ACHN (cell line): ENCODE measurements around the gene SBK1.
"Not testable (repeated sequence)": the region's sequence is repeated elsewhere in the genome, so short reads cannot be mapped to it uniquely, and the experiment has no call there.

ENCODE experiments used
- DNase-seq: peaks from one replicate; pipeline ENCODE4 v3.0.0-alpha.2; 2015
- in situ Hi-C: cut with HindIII; loops from 2 replicates; pipeline ENCODE4 v1.10.0; 2017; ENCODE audit warnings: low sequenced_read_pairs, low pct_ligation_motif_present, low pct_unique_long_range_greater_than_20kb

Gene SBK1

DNA sequence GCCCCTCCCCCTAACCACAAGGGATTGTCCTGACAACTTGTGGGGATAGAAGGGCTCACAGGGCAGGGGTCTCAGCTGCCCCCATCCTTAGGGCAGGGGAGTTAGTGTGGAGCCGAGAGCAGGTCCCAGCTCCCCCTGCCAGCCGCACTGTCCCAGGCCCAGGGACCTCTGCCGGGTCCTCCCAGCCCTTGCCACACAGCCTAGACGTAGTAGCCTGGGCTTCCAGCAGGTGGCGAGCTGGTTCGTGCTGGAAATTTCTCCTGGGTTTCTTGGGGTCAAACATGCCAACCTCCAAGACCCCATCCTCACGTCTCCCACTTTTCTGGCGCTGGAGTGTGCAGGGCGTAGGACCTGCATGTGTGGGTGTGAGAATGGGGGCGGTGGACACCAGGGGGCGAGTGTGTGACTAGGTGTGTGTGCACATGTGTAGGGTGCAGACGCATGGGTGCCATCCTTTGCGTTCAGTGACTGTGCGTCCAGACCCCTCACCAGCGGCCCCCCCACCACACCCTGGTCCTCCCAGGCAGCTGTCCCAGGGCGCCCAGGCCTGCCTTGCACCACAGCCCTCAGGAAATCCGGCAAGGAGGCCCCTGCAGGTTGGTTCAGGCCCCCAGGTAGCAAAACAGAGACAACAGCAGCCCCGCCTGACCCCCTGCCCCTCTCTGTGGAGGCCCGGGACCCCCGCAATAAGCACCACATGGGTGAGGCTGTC is 29.5 kb downstream of the SBK1 start:
- DNase-seq = peak; percentile 51
- in situ Hi-C loops = no loop called here

DNA sequence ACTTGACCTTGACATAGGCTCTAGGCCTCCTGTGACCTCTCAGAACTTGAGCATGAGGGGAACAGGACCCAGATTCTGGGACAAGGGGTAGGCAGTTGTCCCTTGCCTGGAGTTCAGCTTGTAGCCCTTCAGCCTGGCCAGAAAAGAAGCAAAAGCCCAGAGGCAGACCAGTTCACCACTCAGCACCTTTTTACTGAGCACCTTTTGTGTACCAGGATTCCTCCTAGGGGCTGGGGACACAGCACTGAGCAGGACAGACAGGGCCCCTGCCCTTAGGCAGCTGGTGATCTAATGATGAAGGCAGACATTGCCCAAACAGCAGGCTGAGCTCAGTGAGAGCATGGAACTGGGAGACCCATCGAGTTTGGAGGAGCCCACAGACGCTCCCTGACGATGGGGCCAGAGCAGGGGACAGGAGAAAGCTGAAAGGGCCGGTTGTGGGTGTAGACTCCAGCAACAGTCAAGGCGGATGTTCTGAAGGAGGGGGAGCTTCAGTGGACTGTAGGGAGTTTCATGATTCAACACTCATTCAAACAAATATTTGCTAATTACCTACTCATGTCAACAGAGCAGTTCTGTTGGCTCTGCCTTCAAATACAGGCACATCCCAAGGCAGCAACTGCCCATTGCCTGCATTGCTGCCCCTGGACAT is 32.0 kb downstream of the SBK1 start:
- in situ Hi-C loops = no loop called here
- DNase-seq = no peak

DNA sequence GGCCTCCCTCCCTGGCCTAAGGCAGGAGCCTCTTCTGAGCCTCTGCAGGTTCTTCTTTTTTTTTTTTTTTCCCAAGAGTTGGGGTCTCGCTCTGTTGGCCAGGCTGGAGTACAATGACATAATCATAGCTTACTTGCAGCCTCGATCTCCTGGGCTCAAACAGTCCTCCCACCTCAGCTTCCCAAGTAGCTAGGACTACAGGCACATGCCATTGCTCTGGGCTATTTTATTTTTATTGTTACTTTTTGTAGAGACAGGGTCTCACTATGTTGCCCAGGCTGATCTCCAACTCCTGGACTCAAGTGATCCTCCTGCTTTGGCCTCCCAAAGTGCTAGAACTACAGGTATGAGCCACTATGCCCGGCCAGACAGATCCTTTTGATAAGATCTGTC is 32.6 kb downstream of the SBK1 start:
- DNase-seq = no peak
- in situ Hi-C loops = no loop called here

DNA sequence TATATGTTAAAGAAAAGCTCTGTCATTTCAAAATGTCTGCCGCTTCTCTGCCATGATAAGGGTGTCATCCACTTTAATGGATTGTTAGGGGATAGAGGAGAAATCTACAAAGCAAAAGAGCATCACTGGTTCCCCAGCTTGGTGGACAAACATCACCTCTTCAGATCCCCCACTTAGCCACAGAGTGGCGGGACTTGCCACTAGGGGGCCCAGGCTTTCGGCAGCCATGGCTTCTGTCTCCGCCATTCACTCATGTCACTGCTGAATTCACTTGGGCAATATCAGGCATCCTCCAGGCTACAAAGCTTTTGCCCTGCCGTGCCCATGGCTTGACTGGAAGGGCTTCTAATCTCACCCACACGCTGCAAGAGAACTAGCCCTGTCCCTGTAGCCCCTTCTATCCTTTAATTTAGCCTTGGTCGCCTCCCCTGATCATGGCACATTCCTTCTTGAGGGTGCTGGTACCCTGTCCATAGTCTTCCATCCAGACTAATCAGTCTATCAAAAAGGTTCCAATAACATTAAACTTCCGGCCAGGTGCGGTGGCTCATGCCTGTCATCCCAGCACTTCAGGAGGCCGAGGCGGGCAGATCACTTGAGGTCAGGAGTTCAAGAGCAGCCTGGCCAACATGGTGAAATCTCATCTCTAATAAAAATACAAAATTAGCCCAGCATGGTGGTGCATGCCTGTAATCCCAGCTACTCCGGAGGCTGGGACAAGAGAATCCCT is 34.7 kb downstream of the SBK1 start:
- peak; percentile 63 for DNase-seq
- in situ Hi-C loops = no loop called here

DNA sequence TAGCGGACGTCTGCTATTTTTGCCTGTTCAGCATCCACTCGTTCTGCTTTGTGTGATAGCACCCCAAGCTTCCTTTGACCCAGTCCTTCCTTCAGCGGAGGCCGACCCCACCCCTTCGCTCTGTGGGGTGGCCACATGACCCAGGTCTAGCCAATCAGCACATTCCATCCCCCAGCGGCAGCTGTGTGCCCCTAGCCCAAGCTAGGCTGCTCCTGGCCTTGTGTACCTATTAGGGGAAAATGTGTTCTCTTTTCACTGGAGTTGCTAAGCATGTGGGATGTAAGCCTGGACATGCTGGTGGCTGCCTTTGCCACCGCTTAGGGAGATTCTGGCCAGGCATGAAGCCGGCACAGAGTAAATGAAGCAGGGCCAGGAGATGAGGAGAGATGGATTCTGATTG is 37.9 kb downstream of the SBK1 start:
- in situ Hi-C loops, DNase-seq: not testable (repeated sequence)

DNA sequence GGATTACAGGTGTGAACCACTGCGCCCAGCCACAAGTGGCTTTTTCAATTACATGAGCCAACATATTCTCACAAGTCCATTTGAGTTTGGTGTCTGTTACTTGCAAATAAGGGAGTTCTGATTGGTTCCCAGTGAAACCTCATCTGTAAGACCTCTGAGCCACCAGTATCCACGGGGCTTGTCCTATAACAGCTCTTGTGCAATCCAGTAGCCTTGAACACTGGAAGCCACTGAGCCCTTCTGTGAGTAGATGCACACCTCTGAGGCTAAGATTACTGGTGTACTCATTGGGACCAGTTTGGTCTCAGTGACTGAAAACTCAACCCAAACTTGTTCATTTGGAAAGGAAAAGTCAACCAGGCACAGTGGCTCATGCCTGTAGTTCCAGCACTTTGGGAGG is 38.7 kb downstream of the SBK1 start:
- DNase-seq, in situ Hi-C loops: not testable (repeated sequence)

DNA sequence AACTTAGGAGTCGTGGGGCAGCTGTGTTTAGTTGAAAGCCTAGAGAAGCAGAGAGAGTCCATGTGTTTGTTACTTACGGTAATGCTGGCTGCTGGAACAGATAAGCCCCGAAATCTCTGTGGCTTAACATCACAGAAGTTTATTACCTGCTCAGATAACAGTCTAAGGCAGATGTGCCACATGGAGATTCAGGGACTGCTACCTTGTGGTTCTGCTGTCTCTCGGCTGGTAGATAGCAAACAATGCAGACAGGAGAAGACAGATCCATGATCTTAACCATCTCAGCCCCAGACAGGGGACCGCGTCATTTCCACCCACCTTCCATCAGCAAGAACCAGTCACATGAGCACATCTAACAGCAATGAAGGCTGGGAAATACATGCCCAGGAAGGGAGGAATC is 40.3 kb downstream of the SBK1 start:
- DNase-seq, in situ Hi-C loops: not testable (repeated sequence)

DNA sequence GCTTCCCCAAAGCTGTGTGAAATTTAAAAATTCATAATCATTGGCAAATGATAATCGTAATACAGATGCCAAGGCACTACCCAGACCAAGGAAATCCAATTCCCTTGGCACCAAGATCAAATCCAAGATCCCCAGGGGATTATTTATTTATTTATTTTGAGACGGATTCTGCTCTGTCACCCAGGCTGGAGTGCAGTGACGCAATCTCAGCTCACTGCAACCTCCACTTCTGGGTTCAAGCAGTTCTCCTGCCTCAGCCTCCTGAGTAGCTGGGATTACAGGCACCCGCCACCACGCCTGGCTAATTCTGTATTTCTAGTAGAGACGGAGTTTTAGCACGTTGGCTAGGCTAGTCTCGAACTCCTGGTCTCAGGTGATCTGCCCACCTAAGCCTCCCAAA is 43.4 kb downstream of the SBK1 start:
- DNase-seq, in situ Hi-C loops: not testable (repeated sequence)

DNA sequence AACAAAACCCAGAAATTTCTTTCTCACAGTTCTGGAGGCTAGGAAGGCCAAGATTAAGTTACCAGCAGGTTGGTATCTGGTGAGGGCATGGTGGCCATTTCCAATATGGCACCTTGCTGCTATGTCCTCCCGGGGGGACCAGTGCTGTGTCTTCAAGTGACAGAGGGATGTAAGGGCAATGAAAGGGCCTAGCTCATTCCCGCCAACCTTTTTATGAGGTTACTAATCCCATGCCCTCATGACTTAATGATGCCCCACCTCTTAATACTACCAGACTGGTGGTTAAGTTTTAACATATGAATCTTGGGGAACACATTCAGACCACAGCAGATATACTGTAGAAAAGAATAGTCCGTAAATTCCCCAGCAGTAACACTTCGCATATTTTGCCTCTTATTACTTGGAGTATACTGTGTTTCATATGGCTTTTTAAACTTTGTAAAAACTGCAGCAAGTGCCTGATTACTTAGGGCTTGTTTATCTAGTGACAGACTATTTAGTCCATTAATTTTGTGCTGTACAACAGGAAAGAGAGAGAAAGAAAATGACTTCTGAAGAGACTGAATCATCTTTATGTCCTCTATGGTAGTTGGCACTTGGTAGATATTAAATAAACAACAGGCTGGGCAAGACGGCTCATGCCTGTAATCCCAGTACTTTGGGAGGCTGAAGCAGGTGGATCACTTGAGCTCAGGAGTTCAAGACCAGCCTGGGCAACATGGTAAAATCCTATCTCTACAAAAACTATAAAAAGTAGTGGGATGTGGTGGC is 44.8 kb downstream of the SBK1 start:
- DNase-seq, in situ Hi-C loops: not testable (repeated sequence)

DNA sequence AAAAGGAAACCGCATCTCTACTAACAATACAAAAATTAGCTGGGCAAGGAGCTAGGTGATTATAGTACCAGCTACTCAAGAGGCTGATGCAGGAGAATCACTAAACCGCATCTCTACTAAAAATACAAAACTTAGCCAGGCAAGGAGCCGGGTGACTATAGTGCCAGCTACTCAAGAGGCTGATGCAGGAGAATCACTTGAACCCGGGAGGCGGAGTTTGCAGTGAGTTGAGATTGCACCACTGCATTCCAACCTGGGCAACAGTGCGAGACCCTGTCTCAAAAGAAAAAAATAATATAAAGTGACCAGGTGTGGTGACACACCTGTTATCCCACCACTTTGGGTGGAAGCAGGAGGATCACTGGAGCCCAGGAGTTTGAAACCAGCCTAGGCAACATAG is 45.9 kb downstream of the SBK1 start:
- DNase-seq, in situ Hi-C loops: not testable (repeated sequence)

DNA sequence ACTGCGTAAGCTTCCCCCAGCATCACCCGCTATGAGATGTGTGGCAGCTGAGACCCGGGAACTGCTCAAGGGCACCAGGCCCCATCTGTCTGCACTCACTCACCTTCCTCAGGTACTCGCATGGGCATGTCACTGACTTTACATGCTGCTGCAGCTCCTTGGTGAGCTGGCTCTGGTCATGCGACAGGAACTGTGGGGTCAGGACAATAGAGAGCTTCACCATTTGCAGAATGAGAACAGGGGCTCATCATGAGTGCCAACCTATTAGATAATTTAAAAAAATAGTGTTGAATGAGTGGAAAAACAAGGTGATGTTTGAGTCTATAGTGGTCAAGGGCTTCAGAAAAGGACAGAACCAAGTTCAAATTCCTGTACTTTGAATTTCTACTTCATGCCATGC is 70.3 kb downstream of the SBK1 start:
- DNase-seq, in situ Hi-C loops: not testable (repeated sequence)

DNA sequence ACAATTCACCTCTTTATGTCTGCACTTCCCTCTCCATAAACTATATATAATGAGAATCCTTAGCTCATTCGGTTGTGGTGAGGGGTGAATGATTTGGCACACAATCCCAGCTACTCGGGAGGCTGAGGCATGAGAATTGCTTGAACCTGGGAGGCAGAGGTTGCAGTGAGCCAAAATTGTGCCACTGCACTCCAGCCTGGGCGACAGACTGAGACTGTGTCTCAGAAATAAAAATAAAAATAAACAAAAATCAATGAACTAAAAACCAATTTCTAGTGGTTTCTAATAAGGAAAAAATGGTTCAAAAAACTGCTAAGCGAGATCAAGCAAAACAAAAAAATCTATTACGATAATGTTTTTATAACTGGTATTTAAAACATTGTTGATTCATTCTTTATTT is 71.1 kb downstream of the SBK1 start, which contains the start of gene NPIPB6:
Gene NPIPB6, minus strand, starts transcription at position 101 of the 400 bp plus-strand sequence. CDS start 686 bp downstream, outside the sequence.
- in situ Hi-C loops, DNase-seq: not testable (repeated sequence)

DNA sequence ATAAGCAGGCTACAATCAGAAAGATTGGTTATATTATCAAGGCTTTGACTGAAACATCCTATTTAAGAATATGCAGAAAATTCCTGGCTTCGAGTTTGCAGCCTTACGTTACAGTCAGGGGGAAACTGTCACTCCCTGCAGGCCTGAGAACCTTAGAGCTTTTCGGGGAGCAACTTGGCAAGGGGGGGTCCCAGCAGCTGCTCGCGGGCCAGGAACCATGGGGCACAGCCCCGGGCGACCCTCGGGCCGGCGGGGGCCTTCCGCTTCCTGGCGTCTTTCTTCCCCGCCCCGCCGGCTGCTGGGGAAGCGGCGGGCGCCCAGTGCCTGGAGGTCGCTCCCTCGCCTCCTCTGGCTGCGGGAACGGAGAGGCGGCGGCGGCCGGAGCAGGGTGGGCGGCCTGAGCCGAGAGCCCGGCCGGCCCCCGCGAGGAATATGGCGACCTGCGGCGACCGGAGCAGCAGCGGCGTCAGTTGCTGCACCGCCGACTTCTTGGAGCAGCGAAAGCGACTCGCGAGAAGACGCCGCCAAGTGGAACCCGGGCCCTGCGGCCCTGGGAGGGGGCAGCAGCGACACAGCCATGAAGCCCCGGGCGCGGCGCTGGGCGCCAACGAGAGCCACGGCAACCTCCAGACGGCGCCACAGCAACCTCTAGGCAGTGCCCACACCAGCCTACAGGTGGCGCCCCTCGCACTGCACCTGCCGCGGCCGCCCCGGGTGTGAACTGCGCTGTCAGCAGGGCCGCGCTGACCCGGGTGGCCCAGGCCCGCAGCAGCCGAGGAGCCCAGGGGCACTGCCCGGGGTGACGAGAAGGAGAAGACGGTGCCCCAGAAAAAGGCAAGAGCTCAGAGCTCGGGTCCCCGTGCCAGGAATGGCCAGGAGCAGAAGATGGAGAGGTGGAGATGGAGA is 72.2 kb downstream of the SBK1 start:
- DNase-seq, in situ Hi-C loops: not testable (repeated sequence)

DNA sequence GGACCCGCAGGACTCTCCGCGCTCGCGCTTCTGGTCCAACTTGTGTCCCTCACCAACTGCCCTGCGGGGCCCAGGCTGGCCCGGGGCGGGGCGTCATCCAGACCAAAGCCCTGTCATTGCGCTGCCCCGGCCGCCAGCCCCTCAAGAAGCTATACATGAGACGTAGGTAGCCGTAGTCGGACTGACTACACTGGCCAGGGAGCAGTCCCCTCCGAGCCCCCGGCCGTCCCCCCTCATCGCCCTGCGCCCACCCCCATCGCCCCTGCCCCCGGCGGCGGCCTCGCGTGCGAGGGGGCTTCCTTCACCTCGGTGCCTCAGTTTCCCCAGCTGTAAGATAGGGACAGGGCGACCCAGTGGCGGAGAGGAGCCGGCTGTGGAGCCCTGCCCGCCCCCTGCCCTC is 75.6 kb downstream of the SBK1 start:
- in situ Hi-C loops, DNase-seq: not testable (repeated sequence)
